Islet of Langerhans (tissue), 1 donor: ENCODE measurements around the gene AGTR1.

ENCODE experiments used
- FAIRE-seq: peaks from one replicate; lab custom pipeline; 2011; peaks lifted over from hg19 to GRCh38; lab: Jason Lieb, UNC

AGTR1 gene

GRCh38 chr3:148697306-148698189 is at the start of gene AGTR1:
AGTR1 (plus strand) TSS chr3:148697903; CDS start chr3:148741036, 43,133 bp downstream.
- FAIRE-seq: no peak

- FAIRE-seq: peak; percentile 60
Observed at GRCh38 chr3:148648685-148649352, 48.9 kb upstream of the AGTR1 start.

GRCh38 chr3:148651549-148651948 is 46.2 kb upstream of the AGTR1 start:
- no peak for FAIRE-seq

GRCh38 chr3:148654433-148654832 is 43.3 kb upstream of the AGTR1 start:
- no peak for FAIRE-seq

GRCh38 chr3:148657470-148657869 is 40.2 kb upstream of the AGTR1 start:
- no peak for FAIRE-seq

GRCh38 chr3:148659512-148659911 is 38.2 kb upstream of the AGTR1 start:
- no peak for FAIRE-seq

GRCh38 chr3:148680289-148680688 is 17.4 kb upstream of the AGTR1 start:
- FAIRE-seq: no peak

GRCh38 chr3:148681080-148681479 is 16.6 kb upstream of the AGTR1 start:
- no peak for FAIRE-seq

GRCh38 chr3:148682997-148683396 is 14.7 kb upstream of the AGTR1 start:
- no peak for FAIRE-seq

GRCh38 chr3:148694116-148694515 is 3.6 kb upstream of the AGTR1 start:
- FAIRE-seq: no peak

- FAIRE-seq: no peak
Observed at GRCh38 chr3:148698190-148698810, 597 bp downstream of the AGTR1 start.

GRCh38 chr3:148705314-148705713 is 7.6 kb downstream of the AGTR1 start:
- FAIRE-seq: no peak

GRCh38 chr3:148707601-148708380 is 10.1 kb downstream of the AGTR1 start:
- FAIRE-seq: no peak

- no peak for FAIRE-seq
Observed at GRCh38 chr3:148708409-148708808, 10.7 kb downstream of the AGTR1 start.

- no peak for FAIRE-seq
Observed at GRCh38 chr3:148709560-148710253, 12.0 kb downstream of the AGTR1 start.

GRCh38 chr3:148710665-148711064 is 13.0 kb downstream of the AGTR1 start:
- FAIRE-seq: no peak

GRCh38 chr3:148711981-148712666 is 14.4 kb downstream of the AGTR1 start:
- FAIRE-seq: peak; percentile 60

- FAIRE-seq: no peak
Observed at GRCh38 chr3:148714521-148714920, 16.8 kb downstream of the AGTR1 start.

GRCh38 chr3:148716657-148717056 is 19.0 kb downstream of the AGTR1 start:
- FAIRE-seq: no peak

- peak; percentile 93 for FAIRE-seq
Observed at GRCh38 chr3:148717885-148718561, 20.3 kb downstream of the AGTR1 start.
